HepG2 (cell line): ENCODE measurements around the gene PGM3. TPM values are rescaled to one million over a fixed set of nuclear protein-coding genes. Genes with fewer than 3 reads are reported as not detected.

Experiments used
- BATF2 ChIP-seq: sonication (generic); formaldehyde crosslinking; IDR thresholded peaks from 2 replicates; pipeline ENCODE4 v1.8.0; 2022; ENCODE audit warnings: mild to moderate bottlenecking, missing genetic modification reagents, moderate library complexity
- DPF2 ChIP-seq: sonication (generic); formaldehyde crosslinking; IDR thresholded peaks from 2 replicates; pipeline ENCODE4 v1.4.0; 2020; ENCODE audit warnings: mild to moderate bottlenecking, low read depth, missing genetic modification reagents, borderline replicate concordance
- EEA1 ChIP-seq: sonication (generic); formaldehyde crosslinking; IDR thresholded peaks from 2 replicates; pipeline ENCODE4 v1.5.1; 2020; ENCODE audit warnings: mild to moderate bottlenecking, missing genetic modification reagents, borderline replicate concordance
- GATAD1 ChIP-seq: IDR thresholded peaks from 2 replicates; pipeline ENCODE4 v1.6.1; 2016; ENCODE audit warnings: missing genetic modification reagents, missing compliant biosample characterization
- HDAC6 ChIP-seq: fragments of 200-600 bp; sonication (generic); IDR thresholded peaks from 2 replicates; pipeline ENCODE4 v1.7.0; 2017; ENCODE audit warnings: mild to moderate bottlenecking, antibody characterized with exemption, low read length, low read depth
- POLR2A ChIP-seq, 2 experiments: IDR thresholded peaks; 2 replicates each; pipeline ENCODE4 v1.6.1; 2011; ENCODE audit warnings: low read depth in 2 of 2, low read length in 2 of 2, mild to moderate bottlenecking in 1 of 2, moderate library complexity in 1 of 2; ENCODE audit not compliant: insufficient read depth in 1 of 2
- POLR2G ChIP-seq: fragments of 200-400 bp; formaldehyde crosslinking; IDR thresholded peaks from 2 replicates; pipeline ENCODE4 v1.6.1; 2018; ENCODE audit warnings: mild to moderate bottlenecking, low read depth, low read length, moderate library complexity
- RARA ChIP-seq: IDR thresholded peaks from 2 replicates; pipeline ENCODE4 v1.6.1; 2016; ENCODE audit warnings: missing genetic modification reagents, missing compliant biosample characterization
- RCOR2 ChIP-seq: IDR thresholded peaks from 2 replicates; pipeline ENCODE4 v1.6.1; 2016; ENCODE audit warnings: missing biosample characterization, missing genetic modification reagents
- TAF15 ChIP-seq: fragments of 200-400 bp; formaldehyde crosslinking; IDR thresholded peaks from one replicate; pipeline ENCODE4 v1.6.1; 2018; ENCODE audit warnings: mild to moderate bottlenecking, low read depth, low read length; ENCODE audit not compliant: poor library complexity, severe bottlenecking
- TBX2 ChIP-seq: sonication (generic); formaldehyde crosslinking; IDR thresholded peaks from 2 replicates; pipeline ENCODE4 v1.5.0; 2020; ENCODE audit warnings: missing genetic modification reagents, mild to moderate bottlenecking, borderline replicate concordance
- XBP1 ChIP-seq: sonication (generic); formaldehyde crosslinking; IDR thresholded peaks from 2 replicates; pipeline ENCODE4 v1.5.0; 2020; ENCODE audit warnings: missing genetic modification reagents
- ZFP41 ChIP-seq: sonication (generic); formaldehyde crosslinking; IDR thresholded peaks from 2 replicates; pipeline ENCODE4 v1.4.0; 2020; ENCODE audit warnings: mild to moderate bottlenecking, missing genetic modification reagents, borderline replicate concordance
- ZKSCAN8 ChIP-seq: IDR thresholded peaks from 2 replicates; pipeline ENCODE4 v1.6.1; 2016; ENCODE audit warnings: borderline replicate concordance, missing genetic modification reagents, missing compliant biosample characterization
- ZMAT3 ChIP-seq: sonication (generic); formaldehyde crosslinking; conservative IDR thresholded peaks from 2 replicates; pipeline ENCODE4 v1.7.0; 2021; ENCODE audit warnings: missing genetic modification reagents
- ZNF34 ChIP-seq: sonication (generic); formaldehyde crosslinking; IDR thresholded peaks from 2 replicates; pipeline ENCODE4 v1.4.0; 2020; ENCODE audit warnings: mild to moderate bottlenecking, missing genetic modification reagents, borderline replicate concordance
- ZNF484 ChIP-seq: sonication (generic); formaldehyde crosslinking; IDR thresholded peaks from 2 replicates; pipeline ENCODE4 v1.5.1; 2020; ENCODE audit warnings: mild to moderate bottlenecking, low read depth, missing genetic modification reagents, borderline replicate concordance
- ZNF501 ChIP-seq: sonication (generic); formaldehyde crosslinking; IDR thresholded peaks from 2 replicates; pipeline ENCODE4 v1.5.1; 2020; ENCODE audit warnings: mild to moderate bottlenecking, moderate library complexity, missing genetic modification reagents
- ZNF567 ChIP-seq: sonication (generic); formaldehyde crosslinking; IDR thresholded peaks from 2 replicates; pipeline ENCODE4 v1.8.1; 2023; ENCODE audit warnings: mild to moderate bottlenecking, missing genetic modification reagents, borderline replicate concordance
- ZNF577 ChIP-seq: sonication (generic); formaldehyde crosslinking; IDR thresholded peaks from 2 replicates; pipeline ENCODE4 v1.4.0; 2020; ENCODE audit warnings: mild to moderate bottlenecking, low read depth, missing genetic modification reagents, borderline replicate concordance
- polyA plus RNA-seq, 8 experiments: library from polyadenylated mRNA; depleted of rRNA in 3 of 8; stranded (reverse) in 7 of 8; unstranded in 1 of 8; fragments of >200 nt; fragmentation: Illumina TruSeq in 4 of 8; extraction: Trizol in 4 of 8; gene quantifications; 2 replicates each; pipeline versions ENCODE4 v1.2.1 to v1.2.3, GENCODE V29; 2011 to 2016; ENCODE audit warnings: low read depth in 4 of 8, missing spikeins in 1 of 8, mixed read lengths in 1 of 8; ENCODE audit not compliant: insufficient read depth in 1 of 8
- total RNA-seq, 5 experiments: library from RNA; depleted of rRNA; stranded (reverse); fragments of >200 nt; fragmentation: Illumina TruSeq; extraction: Trizol; gene quantifications; 2 replicates each; pipeline ENCODE4 v1.2.3, GENCODE V29; 2016; ENCODE audit warnings: low read depth in 1 of 5
- TF ChIP-seq, protein P1 (sequence below), 2 experiments: sonication (generic) in 1 of 2; formaldehyde crosslinking in 1 of 2; IDR thresholded peaks; 2 replicates each; pipeline versions ENCODE4 v1.5.1 to v1.6.1; 2011 to 2020; ENCODE audit warnings: borderline replicate concordance in 1 of 2, low read depth in 1 of 2, low read length in 1 of 2, mild to moderate bottlenecking in 1 of 2, missing genetic modification reagents in 1 of 2, moderate library complexity in 1 of 2
- TF ChIP-seq, protein P2 (sequence below), 2 experiments: IDR thresholded peaks; 2 replicates each; pipeline ENCODE4 v1.6.1; 2011 to 2012; ENCODE audit warnings: low read length in 2 of 2, borderline replicate concordance in 1 of 2, low read depth in 1 of 2, mild to moderate bottlenecking in 1 of 2, moderate library complexity in 1 of 2

The PGM3 gene
- total and polyA plus RNA-seq, 2 of the 13 experiments (the other 11 are each of a cell fraction or from before 2014, with no cell fraction given) = 72.5 to 163 TPM

- TF ChIP-seq, protein P1, sequence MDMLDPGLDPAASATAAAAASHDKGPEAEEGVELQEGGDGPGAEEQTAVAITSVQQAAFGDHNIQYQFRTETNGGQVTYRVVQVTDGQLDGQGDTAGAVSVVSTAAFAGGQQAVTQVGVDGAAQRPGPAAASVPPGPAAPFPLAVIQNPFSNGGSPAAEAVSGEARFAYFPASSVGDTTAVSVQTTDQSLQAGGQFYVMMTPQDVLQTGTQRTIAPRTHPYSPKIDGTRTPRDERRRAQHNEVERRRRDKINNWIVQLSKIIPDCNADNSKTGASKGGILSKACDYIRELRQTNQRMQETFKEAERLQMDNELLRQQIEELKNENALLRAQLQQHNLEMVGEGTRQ (IDR thresholded peaks at IDR 0.05; ENCODE audit: low read depth, low read length) = no peak
- TF ChIP-seq, protein P1 (CRISPR knock-in tag; IDR thresholded peaks at IDR 0.05; ENCODE audit: borderline replicate concordance) = peak; percentile 38; the same call in 1 of the 2 replicates
- peak; percentile 77; the same call in 1 of the 2 replicates for TF ChIP-seq ZNF567
- TF ChIP-seq ZNF501 (CRISPR knock-in tag) = peak; percentile 48; the same call in 1 of the 2 replicates
- peak; percentile 7; the same call in 1 of the 2 replicates for TF ChIP-seq RARA (CRISPR knock-in tag)
- peak; percentile 58; the same call in 1 of the 2 replicates for TF ChIP-seq TBX2 (CRISPR knock-in tag)
- peak; percentile 96 for TF ChIP-seq POLR2G
- peak; percentile 94 for TF ChIP-seq POLR2A (IDR thresholded peaks at IDR 0.05; ENCODE audit: insufficient read depth in 1 of 2, low read depth in 2 of 2, low read length in 2 of 2)
- peak; percentile 87; the same call in 1 of the 2 replicates for TF ChIP-seq XBP1 (CRISPR knock-in tag)
- TF ChIP-seq TAF15 = no peak
- TF ChIP-seq GATAD1 (CRISPR knock-in tag) = peak; percentile 80
- TF ChIP-seq ZFP41 = no peak; the same call in 1 of the 2 replicates
- TF ChIP-seq ZKSCAN8 (CRISPR knock-in tag) = no peak
- TF ChIP-seq ZNF484 (CRISPR knock-in tag) = no peak
- no peak for TF ChIP-seq HDAC6
- TF ChIP-seq DPF2 (CRISPR knock-in tag) = no peak
- no peak; the same call in 1 of the 2 replicates for TF ChIP-seq ZMAT3
- TF ChIP-seq EEA1 (CRISPR knock-in tag) = peak; percentile 38; the same call in 1 of the 2 replicates
- TF ChIP-seq ZNF577 (CRISPR knock-in tag) = no peak
- no peak for TF ChIP-seq ZNF34
- TF ChIP-seq BATF2 (CRISPR knock-in tag) = peak; percentile 34; the same call in 1 of the 2 replicates
- no peak for TF ChIP-seq RCOR2 (CRISPR knock-in tag)
- TF ChIP-seq, protein P2, sequence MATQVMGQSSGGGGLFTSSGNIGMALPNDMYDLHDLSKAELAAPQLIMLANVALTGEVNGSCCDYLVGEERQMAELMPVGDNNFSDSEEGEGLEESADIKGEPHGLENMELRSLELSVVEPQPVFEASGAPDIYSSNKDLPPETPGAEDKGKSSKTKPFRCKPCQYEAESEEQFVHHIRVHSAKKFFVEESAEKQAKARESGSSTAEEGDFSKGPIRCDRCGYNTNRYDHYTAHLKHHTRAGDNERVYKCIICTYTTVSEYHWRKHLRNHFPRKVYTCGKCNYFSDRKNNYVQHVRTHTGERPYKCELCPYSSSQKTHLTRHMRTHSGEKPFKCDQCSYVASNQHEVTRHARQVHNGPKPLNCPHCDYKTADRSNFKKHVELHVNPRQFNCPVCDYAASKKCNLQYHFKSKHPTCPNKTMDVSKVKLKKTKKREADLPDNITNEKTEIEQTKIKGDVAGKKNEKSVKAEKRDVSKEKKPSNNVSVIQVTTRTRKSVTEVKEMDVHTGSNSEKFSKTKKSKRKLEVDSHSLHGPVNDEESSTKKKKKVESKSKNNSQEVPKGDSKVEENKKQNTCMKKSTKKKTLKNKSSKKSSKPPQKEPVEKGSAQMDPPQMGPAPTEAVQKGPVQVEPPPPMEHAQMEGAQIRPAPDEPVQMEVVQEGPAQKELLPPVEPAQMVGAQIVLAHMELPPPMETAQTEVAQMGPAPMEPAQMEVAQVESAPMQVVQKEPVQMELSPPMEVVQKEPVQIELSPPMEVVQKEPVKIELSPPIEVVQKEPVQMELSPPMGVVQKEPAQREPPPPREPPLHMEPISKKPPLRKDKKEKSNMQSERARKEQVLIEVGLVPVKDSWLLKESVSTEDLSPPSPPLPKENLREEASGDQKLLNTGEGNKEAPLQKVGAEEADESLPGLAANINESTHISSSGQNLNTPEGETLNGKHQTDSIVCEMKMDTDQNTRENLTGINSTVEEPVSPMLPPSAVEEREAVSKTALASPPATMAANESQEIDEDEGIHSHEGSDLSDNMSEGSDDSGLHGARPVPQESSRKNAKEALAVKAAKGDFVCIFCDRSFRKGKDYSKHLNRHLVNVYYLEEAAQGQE (IDR thresholded peaks at IDR 0.05; ENCODE audit: borderline replicate concordance in 1 of 2, low read depth in 1 of 2, low read length in 2 of 2) = no peak
Measured at GRCh38 chr6:83192871-83193746, at the start of gene PGM3, which contains the start of gene RWDD2A (continued).
